IMR-90 (cell line): ENCODE data around the gene DEPDC5. TPM values are rescaled to one million over a fixed set of nuclear protein-coding genes. Genes with fewer than 3 reads are reported as not detected.

Experiments used
- ATAC-seq: fragments of 200-7000 bp; cut with Tn5 transposase; 2 replicates; pipeline ENCODE4 v1.9.1; 2020; ENCODE audit warnings: low read depth, mild to moderate bottlenecking, moderate library complexity
- BruUV-seq: library from RNA; stranded (reverse); fragments of 400-500 nt; replicated peaks from 2 replicates; lab custom pipeline; 2021; lab: Mats Ljungman, UMichigan
- CTCF ChIA-PET: fragments of 300-600 bp; formaldehyde crosslinking; extraction: SDS; loops from one replicate; lab custom pipeline; 2021; ENCODE audit warnings: antibody characterized with exemption; lab: Yijun Ruan, JAX
- POLR2A ChIA-PET: fragments of 300-600 bp; sonication (Branson Sonifier 250); formaldehyde crosslinking; loops from one replicate; lab custom pipeline; 2022; ENCODE audit warnings: antibody characterized with exemption; ENCODE audit not compliant: unreplicated experiment; lab: Charles Lee
- DNase-seq: peaks from one replicate; pipeline ENCODE4 v3.0.0; 2013
- H2AFZ ChIP-seq: replicated peaks from 2 replicates; pipeline ENCODE3; 2013; ENCODE audit warnings: low read length, mild to moderate bottlenecking; ENCODE audit not compliant: poor library complexity
- H2AK5ac ChIP-seq: 2 replicates; pipeline ENCODE4 v1.6.1; 2013; ENCODE audit warnings: low read depth, low read length, inconsistent platforms
- H2AK9ac ChIP-seq: replicated peaks from 2 replicates; pipeline ENCODE3; 2013; ENCODE audit warnings: mild to moderate bottlenecking, low read depth, low read length, moderate library complexity; ENCODE audit not compliant: poor library complexity
- H2BK120ac ChIP-seq: 2 replicates; pipeline ENCODE4 v1.6.1; 2013; ENCODE audit warnings: low read depth, low read length, inconsistent platforms
- H2BK15ac ChIP-seq: 3 replicates; pipeline ENCODE4 v1.6.1; 2013; ENCODE audit warnings: low read depth, low read length, inconsistent platforms
- H2BK20ac ChIP-seq: 2 replicates; pipeline ENCODE4 v1.6.1; 2013; ENCODE audit warnings: low read depth, mild to moderate bottlenecking, inconsistent platforms, low read length, moderate library complexity
- H2BK5ac ChIP-seq: 2 replicates; pipeline ENCODE4 v1.6.1; 2013; ENCODE audit warnings: mild to moderate bottlenecking, low read depth, low read length, inconsistent platforms; ENCODE audit not compliant: poor library complexity, severe bottlenecking
- H3K14ac ChIP-seq: replicated peaks from 2 replicates; pipeline ENCODE4 v1.6.1; 2013; ENCODE audit warnings: low read depth, low read length, inconsistent platforms
- H3K18ac ChIP-seq: 2 replicates; pipeline ENCODE4 v1.6.1; 2013; ENCODE audit warnings: low read depth, low read length, control low read depth
- H3K23ac ChIP-seq: 2 replicates; pipeline ENCODE4 v1.6.1; 2013; ENCODE audit warnings: low read depth, low read length, inconsistent platforms
- H3K27ac ChIP-seq: 2 replicates; pipeline ENCODE4 v1.5.1; 2013; ENCODE audit warnings: mild to moderate bottlenecking, control low read depth, low read length; ENCODE audit not compliant: insufficient read depth
- H3K27me3 ChIP-seq: 2 replicates; pipeline ENCODE4 v1.6.1; 2013; ENCODE audit warnings: low read length; ENCODE audit not compliant: control insufficient read depth, insufficient read depth
- H3K36me3 ChIP-seq: 2 replicates; pipeline ENCODE4 v1.6.1; 2013; ENCODE audit warnings: low read length, mixed read lengths; ENCODE audit not compliant: control insufficient read depth, insufficient read depth
- H3K4ac ChIP-seq: 2 replicates; pipeline ENCODE4 v1.6.1; 2013; ENCODE audit warnings: low read depth, low read length, inconsistent platforms
- H3K4me1 ChIP-seq: 2 replicates; pipeline ENCODE4 v1.6.1; 2013; ENCODE audit warnings: low read length, mixed read lengths; ENCODE audit not compliant: control insufficient read depth, insufficient read depth
- H3K4me2 ChIP-seq: 2 replicates; pipeline ENCODE4 v1.6.1; 2013; ENCODE audit warnings: low read depth, mild to moderate bottlenecking, control low read depth, low read length, moderate library complexity
- H3K4me3 ChIP-seq: 2 replicates; pipeline ENCODE4 v1.5.1; 2013; ENCODE audit warnings: low read depth, mild to moderate bottlenecking, control low read depth, low read length, moderate library complexity; ENCODE audit not compliant: insufficient read depth
- H3K56ac ChIP-seq: 2 replicates; pipeline ENCODE4 v1.6.1; 2013; ENCODE audit warnings: low read length, inconsistent platforms; ENCODE audit not compliant: insufficient read depth; ENCODE audit errors: extremely low read depth
- H3K79me1 ChIP-seq, 2 experiments: 2 replicates each; pipeline ENCODE4 v1.6.1; 2013; ENCODE audit warnings: low read length in 2 of 2, inconsistent platforms in 1 of 2, low read depth in 1 of 2
- H3K9ac ChIP-seq: 2 replicates; pipeline ENCODE4 v1.6.1; 2013; ENCODE audit warnings: low read depth, low read length, control low read depth
- H3K9me1 ChIP-seq: 2 replicates; pipeline ENCODE4 v1.6.1; 2013; ENCODE audit warnings: low read length, inconsistent platforms; ENCODE audit not compliant: insufficient read depth
- H3K9me3 ChIP-seq: 2 replicates; pipeline ENCODE4 v1.6.1; 2013; ENCODE audit warnings: low read length; ENCODE audit not compliant: control insufficient read depth, insufficient read depth
- H4K20me1 ChIP-seq: 2 replicates; pipeline ENCODE4 v1.6.1; 2013; ENCODE audit warnings: low read length, inconsistent platforms; ENCODE audit not compliant: insufficient read depth
- H4K5ac ChIP-seq: 2 replicates; pipeline ENCODE4 v1.6.1; 2013; ENCODE audit warnings: mild to moderate bottlenecking, low read depth, low read length, control low read depth
- H4K8ac ChIP-seq, 2 experiments: 2 replicates each; pipeline ENCODE4 v1.6.1; 2013; ENCODE audit warnings: low read depth in 2 of 2, low read length in 2 of 2, control low read depth in 1 of 2, inconsistent platforms in 1 of 2
- H4K91ac ChIP-seq: 2 replicates; pipeline ENCODE4 v1.6.1; 2013; ENCODE audit warnings: low read depth, low read length, inconsistent platforms; ENCODE audit not compliant: insufficient read depth
- BHLHE40 ChIP-seq: fragments of 150-350 bp; IDR thresholded peaks from 2 replicates; pipeline ENCODE4 v1.6.1; 2016; ENCODE audit warnings: mild to moderate bottlenecking, low read depth, low read length
- CHD1 ChIP-seq: IDR thresholded peaks from 2 replicates; pipeline ENCODE4 v1.6.1; 2012; ENCODE audit warnings: low read depth, low read length, improper control_type of control experiment
- CTCF ChIP-seq: conservative IDR thresholded peaks from 2 replicates; pipeline ENCODE4 v1.5.1; 2012; ENCODE audit warnings: mild to moderate bottlenecking, low read depth, low read length, improper control_type of control experiment
- ELK1 ChIP-seq: fragments of 150-350 bp; IDR thresholded peaks from 2 replicates; pipeline ENCODE4 v1.6.1; 2016; ENCODE audit warnings: low read depth, mild to moderate bottlenecking, low read length, moderate library complexity, borderline replicate concordance
- MAFK ChIP-seq: IDR thresholded peaks from 2 replicates; pipeline ENCODE4 v1.6.1; 2012; ENCODE audit warnings: low read depth, low read length, improper control_type of control experiment
- MAZ ChIP-seq: IDR thresholded peaks from 2 replicates; pipeline ENCODE4 v1.6.1; 2012; ENCODE audit warnings: low read depth, mild to moderate bottlenecking, low read length, improper control_type of control experiment, moderate library complexity, borderline replicate concordance
- MXI1 ChIP-seq: IDR thresholded peaks from 2 replicates; pipeline ENCODE4 v1.6.1; 2012; ENCODE audit warnings: low read depth, mild to moderate bottlenecking, low read length, moderate library complexity, borderline replicate concordance
- NFE2L2 ChIP-seq: fragments of 150-350 bp; IDR thresholded peaks from 2 replicates; pipeline ENCODE4 v1.6.1; 2016; ENCODE audit warnings: low read depth, mild to moderate bottlenecking, low read length
- POLR2A ChIP-seq: IDR thresholded peaks from 2 replicates; pipeline ENCODE4 v1.6.1; 2012; ENCODE audit warnings: mild to moderate bottlenecking, low read depth, low read length
- RAD21 ChIP-seq: IDR thresholded peaks from 2 replicates; pipeline ENCODE4 v1.6.1; 2012; ENCODE audit warnings: low read length, improper control_type of control experiment
- RCOR1 ChIP-seq: IDR thresholded peaks from 2 replicates; pipeline ENCODE4 v1.6.1; 2012; ENCODE audit warnings: mild to moderate bottlenecking, low read length, improper control_type of control experiment; ENCODE audit not compliant: insufficient replicate concordance
- RFX5 ChIP-seq: IDR thresholded peaks from 2 replicates; pipeline ENCODE4 v1.8.0; 2012; ENCODE audit warnings: low read depth, mild to moderate bottlenecking, low read length, moderate library complexity
- SMC3 ChIP-seq: fragments of 150-350 bp; IDR thresholded peaks from 2 replicates; pipeline ENCODE4 v1.6.1; 2016; ENCODE audit warnings: low read depth, mild to moderate bottlenecking, antibody characterized with exemption, low read length, moderate library complexity
- USF2 ChIP-seq: fragments of 150-350 bp; IDR thresholded peaks from 2 replicates; pipeline ENCODE4 v1.6.1; 2017; ENCODE audit warnings: mild to moderate bottlenecking, antibody characterized with exemption, low read length, low read depth
- WGBS, 2 experiments: methylation state at CpG; one replicate each; pipeline versions ENCODE4 v1.1.5 to v1.1.7; 2013; ENCODE audit warnings: missing lambda C conversion rate in 2 of 2; ENCODE audit not compliant: insufficient read length in 1 of 2; ENCODE audit errors: extremely low coverage in 2 of 2; 5-methylcytosine and 5-hydroxymethylcytosine counted together
- dilution Hi-C: fragments of 300-500 bp; cut with HindIII; formaldehyde crosslinking; loops from one replicate; pipeline ENCODE4 v1.14.3; 2018; ENCODE audit warnings: low sequenced_read_pairs; ENCODE audit not compliant: unreplicated experiment
- in situ Hi-C: fragments of 300-500 bp; cut with MboI; formaldehyde crosslinking; loops from 3 replicates; pipeline ENCODE4 v1.14.3; 2019; ENCODE audit warnings: low sequenced_read_pairs, inconsistent platforms, mixed read lengths
- intact Hi-C: fragments of 100-400 bp; cut with micrococcal nuclease; formaldehyde crosslinking; loops from 2 replicates; pipeline ENCODE4 v1.10.0; 2022
- polyA plus RNA-seq, 3 experiments: library from polyadenylated mRNA; depleted of rRNA; stranded (reverse); fragments of >200 nt; gene quantifications; 2 replicates each; pipeline ENCODE4 v1.2.3, GENCODE V29; 2012; ENCODE audit warnings: low replicate concordance in 1 of 3
- total RNA-seq: library from RNA; depleted of rRNA; stranded (reverse); fragments of >200 nt; gene quantifications from 2 replicates; pipeline ENCODE4 v1.2.3, GENCODE V29; 2012

The DEPDC5 gene
- total and polyA plus RNA-seq, 2 of the 4 experiments (the other 2 are of a cell fraction): 6.6 to 12.9 TPM

GRCh38 chr22:31773416-31773815 lies 19.6 kb downstream of the DEPDC5 start:
- 67% methylated on average over 1 of the region's 5 CpGs; no CpG with 5 or more reads in 1 of the 2 experiments for WGBS, 2 experiments

More at GRCh38 chr22:31773416-31773815, 19.6 kb downstream of the DEPDC5 start:
- Histone ChIP-seq H2BK5ac (no peak overlapping the region), H2AK5ac (no peak overlapping the region), H4K20me1 (no peaks in the 10 kb centered on the region; the same call in 1 of the 2 replicates), H2BK120ac (no peak overlapping the region), H3K27me3 (no peaks in the 10 kb centered on the region), H2AFZ (no peak overlapping the region), H4K8ac (no peak overlapping the region), H2BK20ac (no peak overlapping the region), H3K14ac (no peak overlapping the region), H3K4me2 (no peak overlapping the region), H3K4me1 (no peaks in the 10 kb centered on the region), H3K23ac (no peak overlapping the region), H3K79me1 (no peaks in the 10 kb centered on the region), H2BK15ac (no peak overlapping the region), H3K36me3 (peaks cover 23% of the 10 kb centered on the region), H3K4me3 (no peak overlapping the region), H3K27ac (no peak overlapping the region), H3K56ac (no peak overlapping the region), H2AK9ac (no peak overlapping the region), H3K9me1 (peaks cover 5% of the 10 kb centered on the region; the same call in 1 of the 2 replicates), H3K4ac (no peak overlapping the region), H4K91ac (no peak overlapping the region), H3K9me3 (no peaks in the 10 kb centered on the region), H3K18ac (no peak overlapping the region), H4K5ac (no peak overlapping the region), H3K9ac (no peak overlapping the region)
- in situ Hi-C loops: no loop called here
- dilution Hi-C loops: no loop called here
- no peak for TF ChIP-seq RCOR1
- no peak for TF ChIP-seq MAFK
- TF ChIP-seq CHD1: no peak
- no peak for TF ChIP-seq NFE2L2
- no peak for TF ChIP-seq RAD21
- TF ChIP-seq SMC3: no peak
- no peak for TF ChIP-seq MAZ
- no peak for TF ChIP-seq RFX5
- no peak for TF ChIP-seq POLR2A
- TF ChIP-seq BHLHE40: no peak
- no peak for TF ChIP-seq CTCF
- no peak for TF ChIP-seq MXI1
- no peak for TF ChIP-seq USF2
- TF ChIP-seq ELK1: no peak
- intact Hi-C loops: no loop called here
- POLR2A ChIA-PET: no interaction called here
- BruUV-seq: no TSS peak
- DNase-seq (no peak), ATAC-seq (no peak)
- CTCF ChIA-PET: no interaction called here
